Measurements from ENCODE around the gene CSTPP1.

DNA sequence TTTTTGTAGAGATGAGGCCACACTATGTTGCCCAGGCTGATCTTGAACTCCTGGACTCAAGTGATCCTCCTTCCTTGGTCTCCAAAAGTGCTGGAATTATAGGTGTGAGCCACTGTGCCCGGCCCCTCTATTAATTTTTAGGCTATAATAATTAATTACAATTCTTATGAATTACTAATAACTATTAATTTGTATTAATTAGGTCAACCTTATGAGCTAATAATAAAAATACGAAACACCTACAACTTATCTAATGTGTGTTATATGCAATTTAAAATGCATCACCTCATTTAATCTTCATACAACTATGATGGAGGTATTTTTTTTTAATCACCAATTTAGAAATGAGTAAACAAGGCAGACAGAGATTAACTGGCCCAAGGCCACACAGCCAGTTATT lies 44.5 kb upstream of the CSTPP1 start:
- TF ChIP-seq, protein P1, sequence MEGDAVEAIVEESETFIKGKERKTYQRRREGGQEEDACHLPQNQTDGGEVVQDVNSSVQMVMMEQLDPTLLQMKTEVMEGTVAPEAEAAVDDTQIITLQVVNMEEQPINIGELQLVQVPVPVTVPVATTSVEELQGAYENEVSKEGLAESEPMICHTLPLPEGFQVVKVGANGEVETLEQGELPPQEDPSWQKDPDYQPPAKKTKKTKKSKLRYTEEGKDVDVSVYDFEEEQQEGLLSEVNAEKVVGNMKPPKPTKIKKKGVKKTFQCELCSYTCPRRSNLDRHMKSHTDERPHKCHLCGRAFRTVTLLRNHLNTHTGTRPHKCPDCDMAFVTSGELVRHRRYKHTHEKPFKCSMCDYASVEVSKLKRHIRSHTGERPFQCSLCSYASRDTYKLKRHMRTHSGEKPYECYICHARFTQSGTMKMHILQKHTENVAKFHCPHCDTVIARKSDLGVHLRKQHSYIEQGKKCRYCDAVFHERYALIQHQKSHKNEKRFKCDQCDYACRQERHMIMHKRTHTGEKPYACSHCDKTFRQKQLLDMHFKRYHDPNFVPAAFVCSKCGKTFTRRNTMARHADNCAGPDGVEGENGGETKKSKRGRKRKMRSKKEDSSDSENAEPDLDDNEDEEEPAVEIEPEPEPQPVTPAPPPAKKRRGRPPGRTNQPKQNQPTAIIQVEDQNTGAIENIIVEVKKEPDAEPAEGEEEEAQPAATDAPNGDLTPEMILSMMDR (IDR thresholded peaks at IDR 0.05; ENCODE audit: insufficient read depth, low read length, poor library complexity, severe bottlenecking): no peak
- no peak for TF ChIP-seq EZH2phosphoT487 (conservative IDR thresholded peaks at IDR 0.05; ENCODE audit: low read length)
